Activated T-cell treated with anti-CD3 and anti-CD28 coated beads, Interleukin-2, amount 50 U/mL, for 72 hours (primary cell): ENCODE data around the gene CORO2A. TPM values are rescaled to one million over a fixed set of nuclear protein-coding genes. Genes with fewer than 3 reads are reported as not detected.
"Not testable (repeated sequence)": the region's sequence is repeated elsewhere in the genome, so short reads cannot be mapped to it uniquely, and the experiment has no call there.

ENCODE experiments used
- ATAC-seq, 2 donors: fragments of 150-1000 bp; cut with Tn5 transposase; replicated peaks in 1 of 2; 2 replicates each; pipeline ENCODE4 v1.10.0; 2021; ENCODE audit warnings: moderate library complexity in 2 of 2, mild to moderate bottlenecking in 1 of 2
- DNase-seq, 2 donors: peaks; one replicate each; pipeline ENCODE4 v3.0.0; 2021 to 2022; ENCODE audit warnings: mixed read lengths in 1 of 2
- H3K27ac Mint-ChIP-seq: one replicate; pipeline ENCODE4 v1.8.0; 2022; ENCODE audit warnings: mild to moderate bottlenecking, moderate library complexity, mixed read lengths
- H3K27me3 Mint-ChIP-seq: one replicate; pipeline ENCODE4 v1.8.0; 2022; ENCODE audit warnings: low read depth, mixed read lengths
- H3K36me3 Mint-ChIP-seq, 2 donors: one replicate each; pipeline ENCODE4 v1.8.0; 2022; ENCODE audit warnings: mixed read lengths in 2 of 2, mild to moderate bottlenecking in 1 of 2; ENCODE audit not compliant: insufficient read depth in 2 of 2
- H3K4me1 Mint-ChIP-seq: one replicate; pipeline ENCODE4 v1.8.0; 2022; ENCODE audit warnings: low read depth, mixed read lengths
- H3K4me3 Mint-ChIP-seq, 2 donors: one replicate each; pipeline ENCODE4 v1.8.0; 2022; ENCODE audit warnings: mild to moderate bottlenecking in 2 of 2, mixed read lengths in 2 of 2, moderate library complexity in 2 of 2
- H3K9me3 Mint-ChIP-seq, 2 donors: one replicate each; pipeline ENCODE4 v1.8.0; 2022; ENCODE audit warnings: mixed read lengths in 2 of 2
- total RNA-seq, 2 donors: library from RNA; stranded (reverse); gene quantifications; one replicate each; pipeline ENCODE4 v1.2.3, GENCODE V29; 2022

Gene CORO2A
- total RNA-seq, 2 donors from 2014 or later, result 11.0 to 13.1 TPM

GRCh38 chr9:98094851-98095250 lies 97.6 kb downstream of the CORO2A start:
- DNase-seq (no peak), ATAC-seq (no peak)
- Mint-ChIP-seq H3K27ac (no peak overlapping the region), H3K36me3 (peaks cover under 1 to 29% of the 10 kb centered on the region in 2 donors), H3K27me3 (no peaks in the 10 kb centered on the region), H3K4me1 (peaks cover 71% of the 10 kb centered on the region), H3K9me3 (no peaks in the 10 kb centered on the region), H3K4me3 (no peak overlapping the region)

GRCh38 chr9:98094316-98094715 lies 98.1 kb downstream of the CORO2A start:
- Mint-ChIP-seq H3K36me3 (peaks cover 0 to 27% of the 10 kb centered on the region in 2 donors), H3K27me3 (no peaks in the 10 kb centered on the region), H3K4me1 (peaks cover 71% of the 10 kb centered on the region), H3K27ac (peak overlapping the region; percentile 66), H3K9me3 (no peaks in the 10 kb centered on the region), H3K4me3 (no peak overlapping the region)
- DNase-seq (no peak), ATAC-seq (no peak)

DNA sequence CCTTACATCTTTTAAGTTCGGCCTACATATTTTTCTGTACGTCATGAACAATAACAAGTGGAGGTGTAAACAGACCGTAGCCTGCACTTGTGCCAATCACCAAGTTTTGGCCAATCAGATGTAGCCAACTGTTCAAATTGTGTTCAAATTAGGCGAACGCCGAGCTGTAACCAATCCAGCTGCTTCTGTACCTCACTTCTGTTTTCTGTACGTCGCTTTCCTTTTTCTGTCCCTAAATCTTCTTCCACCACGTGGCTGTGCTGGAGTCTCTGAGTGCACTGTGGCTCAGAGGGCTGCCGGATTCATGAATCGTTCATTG lies 99.9 kb downstream of the CORO2A start:
- peaks cover 0 to 25% of the 10 kb centered on the region in 2 donors for H3K36me3 Mint-ChIP-seq
- H3K27me3 Mint-ChIP-seq, result no peaks in the 10 kb centered on the region
- H3K27ac Mint-ChIP-seq, result peak overlapping the region; percentile 24
- peak overlapping the region in 1 of 2 donors; percentile 44 for H3K4me3 Mint-ChIP-seq
- H3K9me3 Mint-ChIP-seq, result no peaks in the 10 kb centered on the region
- H3K4me1 Mint-ChIP-seq, result peaks cover 61% of the 10 kb centered on the region
- no peak for DNase-seq
- ATAC-seq, result peak in 1 of 2 donors; percentile 70

GRCh38 chr9:98091735-98092612 lies 100.5 kb downstream of the CORO2A start:
- H3K4me3 Mint-ChIP-seq, result peak overlapping the region in 1 of 2 donors; percentile 52
- no peak overlapping the region for H3K27ac Mint-ChIP-seq
- DNase-seq, result no peak
- no peaks in the 10 kb centered on the region for H3K27me3 Mint-ChIP-seq
- no peaks in the 10 kb centered on the region for H3K9me3 Mint-ChIP-seq
- H3K36me3 Mint-ChIP-seq, result peaks cover 0 to 24% of the 10 kb centered on the region in 2 donors
- peaks cover 58% of the 10 kb centered on the region for H3K4me1 Mint-ChIP-seq
- ATAC-seq, result no peak

GRCh38 chr9:98090674-98091073 lies 101.8 kb downstream of the CORO2A start:
- Mint-ChIP-seq H3K4me1 (peaks cover 61% of the 10 kb centered on the region), H3K36me3 (peaks cover 0 to 25% of the 10 kb centered on the region in 2 donors)

DNA sequence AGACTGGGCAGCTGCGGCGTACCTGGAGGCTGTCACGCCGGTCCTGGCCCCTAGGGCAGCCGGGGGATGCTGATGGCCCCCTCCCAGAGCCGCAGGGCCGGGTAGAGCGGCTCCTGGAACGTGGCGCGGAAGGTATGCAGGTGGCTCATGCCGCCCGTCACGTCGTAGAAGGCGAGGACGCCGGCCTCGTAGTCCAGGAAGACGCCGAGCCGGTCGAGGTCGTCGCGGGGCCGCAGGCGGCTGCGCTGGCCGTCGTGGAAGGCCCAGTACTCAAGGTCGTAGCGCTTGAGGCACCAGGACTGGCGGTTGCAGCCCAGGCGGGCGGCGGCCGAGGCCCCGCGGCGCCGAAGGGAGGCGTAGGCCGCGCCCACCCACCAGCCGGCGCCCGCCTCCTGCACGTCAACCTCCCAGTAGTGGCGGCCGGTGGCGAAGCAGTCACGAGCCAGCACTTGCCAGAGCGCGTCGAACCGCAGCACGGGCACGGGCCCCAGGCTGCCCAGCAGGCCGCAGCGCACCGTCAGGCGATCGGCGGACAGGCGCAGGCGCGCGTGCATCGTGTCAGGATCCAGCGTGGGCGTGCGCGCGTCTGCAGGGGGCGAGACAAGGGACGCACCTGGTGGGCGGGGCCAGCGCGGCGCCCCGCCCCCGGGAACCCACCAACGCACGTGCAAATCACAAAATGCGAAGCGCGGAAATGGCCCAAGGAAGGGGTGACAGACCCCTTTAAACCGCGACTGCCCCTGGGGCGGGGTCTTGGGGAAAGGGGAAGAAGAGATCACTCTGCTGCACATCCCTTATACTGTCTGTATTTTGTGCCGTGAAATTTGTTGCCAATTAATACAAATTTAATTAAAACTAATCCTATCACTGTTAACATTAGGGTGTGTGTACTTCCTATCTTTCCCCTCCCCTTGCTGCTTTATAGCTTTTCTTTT lies 104.8 kb downstream of the CORO2A start:
- ATAC-seq (peak; percentile 43 to 51), DNase-seq (peak in 1 of 2 donors; percentile 23)
- Mint-ChIP-seq H3K4me1 (peaks cover 45% of the 10 kb centered on the region), H3K36me3 (peaks cover 4 to 23% of the 10 kb centered on the region in 2 donors), H3K27ac (peak overlapping the region; percentile 55), H3K27me3 (no peaks in the 10 kb centered on the region), H3K4me3 (no peak overlapping the region), H3K9me3 (no peaks in the 10 kb centered on the region)

More at GRCh38 chr9:98090674-98091073, 101.8 kb downstream of the CORO2A start:
- not testable (repeated sequence) for H3K9me3 Mint-ChIP-seq, H3K27me3 Mint-ChIP-seq, H3K4me3 Mint-ChIP-seq, H3K27ac Mint-ChIP-seq, DNase-seq, ATAC-seq

GRCh38 chr9:98086461-98086860 lies 106.0 kb downstream of the CORO2A start:
- DNase-seq, result no peak
- H3K4me1 Mint-ChIP-seq, result peaks cover 46% of the 10 kb centered on the region
- no peak for ATAC-seq
- peak overlapping the region in 1 of 2 donors; percentile 5 for H3K4me3 Mint-ChIP-seq
- no peaks in the 10 kb centered on the region for H3K27me3 Mint-ChIP-seq
- H3K27ac Mint-ChIP-seq, result peak overlapping the region; percentile 86
- no peaks in the 10 kb centered on the region for H3K9me3 Mint-ChIP-seq
- H3K36me3 Mint-ChIP-seq, result peaks cover 6 to 19% of the 10 kb centered on the region in 2 donors

GRCh38 chr9:98085944-98086343 lies 106.5 kb downstream of the CORO2A start:
- no peak overlapping the region for H3K4me3 Mint-ChIP-seq
- H3K9me3 Mint-ChIP-seq, result no peaks in the 10 kb centered on the region
- H3K4me1 Mint-ChIP-seq, result peaks cover 50% of the 10 kb centered on the region
- DNase-seq (no peak), ATAC-seq (no peak)
- no peaks in the 10 kb centered on the region for H3K27me3 Mint-ChIP-seq
- peak overlapping the region; percentile 52 for H3K27ac Mint-ChIP-seq
- peaks cover 6 to 19% of the 10 kb centered on the region in 2 donors for H3K36me3 Mint-ChIP-seq

GRCh38 chr9:98085058-98085457 lies 107.4 kb downstream of the CORO2A start:
- H3K4me3 Mint-ChIP-seq, result no peak overlapping the region
- H3K27ac Mint-ChIP-seq, result peak overlapping the region; percentile 52
- H3K4me1 Mint-ChIP-seq, result peaks cover 51% of the 10 kb centered on the region
- peaks cover 6 to 18% of the 10 kb centered on the region in 2 donors for H3K36me3 Mint-ChIP-seq
- H3K27me3 Mint-ChIP-seq, result no peaks in the 10 kb centered on the region
- H3K9me3 Mint-ChIP-seq, result no peaks in the 10 kb centered on the region
- DNase-seq (no peak), ATAC-seq (no peak)

- Mint-ChIP-seq H3K4me1 (peaks cover 45% of the 10 kb centered on the region), H3K9me3 (no peaks in the 10 kb centered on the region), H3K4me3 (no peak overlapping the region), H3K36me3 (peaks cover 6 to 18% of the 10 kb centered on the region in 2 donors), H3K27me3 (no peaks in the 10 kb centered on the region), H3K27ac (peak overlapping the region; percentile 39)
- no peak for ATAC-seq
- DNase-seq, result no peak
Measured at GRCh38 chr9:98084396-98084795, 108.0 kb downstream of the CORO2A start.

GRCh38 chr9:98083566-98084183 lies 108.8 kb downstream of the CORO2A start:
- Mint-ChIP-seq H3K27me3 (no peaks in the 10 kb centered on the region), H3K27ac (peak overlapping the region; percentile 82), H3K4me1 (peaks cover 38% of the 10 kb centered on the region), H3K9me3 (no peaks in the 10 kb centered on the region), H3K4me3 (no peak overlapping the region), H3K36me3 (peaks cover 8 to 23% of the 10 kb centered on the region in 2 donors)
- no peak for ATAC-seq
- DNase-seq, result no peak

GRCh38 chr9:98083061-98083501 lies 109.4 kb downstream of the CORO2A start:
- H3K4me1 Mint-ChIP-seq, result peaks cover 38% of the 10 kb centered on the region

More at GRCh38 chr9:98083061-98083501, 109.4 kb downstream of the CORO2A start:
- DNase-seq (no peak), ATAC-seq (no peak)
- no peaks in the 10 kb centered on the region for H3K9me3 Mint-ChIP-seq
- H3K27ac Mint-ChIP-seq, result peak overlapping the region; percentile 82
- H3K4me3 Mint-ChIP-seq, result no peak overlapping the region
- H3K36me3 Mint-ChIP-seq, result peaks cover 9 to 21% of the 10 kb centered on the region in 2 donors
- no peaks in the 10 kb centered on the region for H3K27me3 Mint-ChIP-seq
